ENCODE data around the gene MRTFA.

- TF ChIP-seq CTCF (conservative IDR thresholded peaks at IDR 0.05) (no peak), EZH2 (IDR thresholded peaks at IDR 0.05; ENCODE audit: low read depth) (no peak)
Measured at GRCh38 chr22:40582063-40582462, 54.5 kb downstream of the MRTFA start.

All from PC-9 (cell line).